Measurements from ENCODE around the gene ATP6V1G1. TPM values are rescaled to one million over a fixed set of nuclear protein-coding genes. Genes with fewer than 3 reads are reported as not detected.

The ATP6V1G1 gene
- total RNA-seq, 1 donor from 2014 or later = 188 TPM

- no peak for TF ChIP-seq EZH2 (IDR thresholded peaks at IDR 0.05; ENCODE audit: insufficient read depth, low read length)
- no peak for TF ChIP-seq CTCF (IDR thresholded peaks at IDR 0.05; ENCODE audit: insufficient read depth, low read depth, low read length)
- no peaks in the 10 kb centered on the region for H3K27me3 Mint-ChIP-seq (ENCODE audit: low read depth, unreplicated experiment)
- DNase-seq (ENCODE audit: low read depth) = no peak
- peaks cover 3% of the 10 kb centered on the region for H3K9me3 Mint-ChIP-seq (ENCODE audit: unreplicated experiment)
- no peak overlapping the region for H3K4me3 ChIP-seq (ENCODE audit: insufficient read depth, low read depth, low read length)
- no peak overlapping the region for H3K4me2 ChIP-seq (ENCODE audit: low read length)
- peaks cover 2% of the 10 kb centered on the region for H3K36me3 Mint-ChIP-seq (ENCODE audit: low read depth, unreplicated experiment)
- no peak overlapping the region for H3K9ac ChIP-seq (ENCODE audit: low read length)
- H2AFZ ChIP-seq (ENCODE audit: low read depth, low read length) = no peak overlapping the region
- H3K4me3 Mint-ChIP-seq (ENCODE audit: unreplicated experiment) = no peak overlapping the region
- H3K27ac Mint-ChIP-seq (ENCODE audit: unreplicated experiment) = no peak overlapping the region
- no peaks in the 10 kb centered on the region for H3K36me3 ChIP-seq (ENCODE audit: insufficient read depth, low read length)
- peaks cover 13% of the 10 kb centered on the region for H3K4me1 Mint-ChIP-seq (ENCODE audit: low read depth, unreplicated experiment)
- no peaks in the 10 kb centered on the region for H3K9me3 ChIP-seq (ENCODE audit: insufficient read depth, low read depth, low read length)
- H4K20me1 ChIP-seq (ENCODE audit: insufficient read depth, low read length) = no peaks in the 10 kb centered on the region
- H3K79me2 ChIP-seq (ENCODE audit: insufficient read depth, low read length) = no peaks in the 10 kb centered on the region
- no peak overlapping the region for H3K27ac ChIP-seq (ENCODE audit: low read depth, low read length)
- H3K27me3 ChIP-seq (ENCODE audit: insufficient read depth, low read length) = no peaks in the 10 kb centered on the region
- no peak for FAIRE-seq
- peaks cover 14% of the 10 kb centered on the region for H3K4me1 ChIP-seq (ENCODE audit: insufficient read depth, low read length)
Measured at GRCh38 chr9:114555696-114556095, 31.9 kb upstream of the ATP6V1G1 start.

- no peak overlapping the region for H3K27ac Mint-ChIP-seq (ENCODE audit: unreplicated experiment)
- Histone ChIP-seq H3K9ac (ENCODE audit: low read length) (no peak overlapping the region), H3K9me3 (ENCODE audit: insufficient read depth, low read depth, low read length) (no peaks in the 10 kb centered on the region), H3K4me1 (ENCODE audit: insufficient read depth, low read length) (no peaks in the 10 kb centered on the region), H3K27me3 (ENCODE audit: insufficient read depth, low read length) (peaks cover 4% of the 10 kb centered on the region), H3K27ac (ENCODE audit: low read depth, low read length) (no peak overlapping the region), H3K4me2 (ENCODE audit: low read length) (no peak overlapping the region), H2AFZ (ENCODE audit: low read depth, low read length) (no peak overlapping the region), H3K79me2 (ENCODE audit: insufficient read depth, low read length) (no peaks in the 10 kb centered on the region), H3K4me3 (ENCODE audit: insufficient read depth, low read depth, low read length) (no peak overlapping the region), H3K36me3 (ENCODE audit: insufficient read depth, low read length) (no peaks in the 10 kb centered on the region), H4K20me1 (ENCODE audit: insufficient read depth, low read length) (no peaks in the 10 kb centered on the region)
- H3K4me1 Mint-ChIP-seq (ENCODE audit: low read depth, unreplicated experiment) = no peaks in the 10 kb centered on the region
- no peak for TF ChIP-seq CTCF (IDR thresholded peaks at IDR 0.05; ENCODE audit: insufficient read depth, low read depth, low read length)
- TF ChIP-seq EZH2 (IDR thresholded peaks at IDR 0.05; ENCODE audit: insufficient read depth, low read length) = no peak
- FAIRE-seq (no peak), DNase-seq (ENCODE audit: low read depth) (no peak)
- H3K36me3 Mint-ChIP-seq (ENCODE audit: low read depth, unreplicated experiment) = peaks cover 2% of the 10 kb centered on the region
- H3K9me3 Mint-ChIP-seq (ENCODE audit: unreplicated experiment) = peaks cover 3% of the 10 kb centered on the region
- peaks cover 2% of the 10 kb centered on the region for H3K27me3 Mint-ChIP-seq (ENCODE audit: low read depth, unreplicated experiment)
- H3K4me3 Mint-ChIP-seq (ENCODE audit: unreplicated experiment) = no peak overlapping the region
Measured at GRCh38 chr9:114558027-114558675, 29.4 kb upstream of the ATP6V1G1 start.

- Mint-ChIP-seq H3K4me3 (ENCODE audit: unreplicated experiment) (no peak overlapping the region), H3K36me3 (ENCODE audit: low read depth, unreplicated experiment) (no peaks in the 10 kb centered on the region), H3K27me3 (ENCODE audit: low read depth, unreplicated experiment) (peaks cover 2% of the 10 kb centered on the region), H3K4me1 (ENCODE audit: low read depth, unreplicated experiment) (no peaks in the 10 kb centered on the region), H3K27ac (ENCODE audit: unreplicated experiment) (no peak overlapping the region), H3K9me3 (ENCODE audit: unreplicated experiment) (peaks cover 3% of the 10 kb centered on the region)
- no peaks in the 10 kb centered on the region for H3K79me2 ChIP-seq (ENCODE audit: insufficient read depth, low read length)
- H3K4me1 ChIP-seq (ENCODE audit: insufficient read depth, low read length) = no peaks in the 10 kb centered on the region
- FAIRE-seq (no peak), DNase-seq (ENCODE audit: low read depth) (no peak)
- H3K27me3 ChIP-seq (ENCODE audit: insufficient read depth, low read length) = peaks cover 4% of the 10 kb centered on the region
- no peaks in the 10 kb centered on the region for H3K9me3 ChIP-seq (ENCODE audit: insufficient read depth, low read depth, low read length)
- H3K36me3 ChIP-seq (ENCODE audit: insufficient read depth, low read length) = no peaks in the 10 kb centered on the region
- no peak overlapping the region for H3K4me2 ChIP-seq (ENCODE audit: low read length)
- TF ChIP-seq EZH2 (IDR thresholded peaks at IDR 0.05; ENCODE audit: insufficient read depth, low read length) (no peak), CTCF (IDR thresholded peaks at IDR 0.05; ENCODE audit: insufficient read depth, low read depth, low read length) (no peak)
- H4K20me1 ChIP-seq (ENCODE audit: insufficient read depth, low read length) = no peaks in the 10 kb centered on the region
- no peak overlapping the region for H3K4me3 ChIP-seq (ENCODE audit: insufficient read depth, low read depth, low read length)
- no peak overlapping the region for H3K27ac ChIP-seq (ENCODE audit: low read depth, low read length)
- H3K9ac ChIP-seq (ENCODE audit: low read length) = no peak overlapping the region
- H2AFZ ChIP-seq (ENCODE audit: low read depth, low read length) = no peak overlapping the region
Measured at GRCh38 chr9:114559830-114560513, 27.6 kb upstream of the ATP6V1G1 start.

Data from astrocyte (in vitro differentiated cells and primary cell).